GM18870 (cell line): ENCODE data around the gene STC2.

ENCODE experiments used
- ATAC-seq: cut with Tn5 transposase; IDR thresholded peaks from one replicate; pipeline ENCODE4 v1.9.1; 2021; ENCODE audit warnings: moderate library complexity; ENCODE audit not compliant: unreplicated experiment

The STC2 gene

DNA sequence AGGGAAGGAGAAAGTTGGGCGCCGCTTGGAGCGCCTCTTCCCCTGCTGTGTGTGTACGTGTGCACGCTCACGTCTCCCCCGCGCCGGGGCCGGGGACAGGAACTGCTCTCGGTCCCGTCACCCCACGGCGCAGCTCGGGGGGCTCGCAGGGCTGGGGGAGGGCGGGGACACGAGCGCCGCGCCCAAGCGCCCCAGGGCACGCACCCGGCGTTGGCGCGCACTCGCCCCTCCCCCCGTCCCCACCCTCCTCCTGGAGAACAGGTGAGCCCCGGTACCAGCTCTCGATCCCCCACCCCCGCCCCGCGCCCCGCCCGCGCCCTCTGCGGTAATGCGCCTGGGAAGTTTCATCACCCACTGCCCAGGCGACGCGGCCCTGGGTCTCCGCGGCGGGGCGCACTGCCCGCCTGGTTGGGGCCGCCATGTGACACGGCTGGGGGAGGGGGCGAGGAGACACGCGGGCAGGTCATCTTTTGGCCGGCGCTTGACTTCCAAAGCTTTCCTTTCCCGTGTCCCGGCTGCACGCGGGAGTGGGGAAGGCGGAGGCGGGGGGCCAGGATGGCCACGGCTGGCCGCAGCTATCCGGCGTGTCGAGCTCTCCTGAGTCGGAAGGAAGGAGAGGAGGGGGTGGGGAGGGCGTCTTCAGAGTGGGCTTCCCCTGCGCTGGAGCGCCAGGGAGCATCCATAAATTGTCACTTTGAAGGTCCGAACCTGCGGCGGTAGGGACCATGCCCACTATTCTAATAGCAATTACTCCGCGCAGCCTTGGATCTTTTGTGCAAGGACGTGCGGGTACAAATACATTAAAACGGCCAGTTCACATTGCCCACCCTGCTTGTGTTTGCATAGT lies 1.5 kb upstream of the STC2 start:
- no peak for ATAC-seq

DNA sequence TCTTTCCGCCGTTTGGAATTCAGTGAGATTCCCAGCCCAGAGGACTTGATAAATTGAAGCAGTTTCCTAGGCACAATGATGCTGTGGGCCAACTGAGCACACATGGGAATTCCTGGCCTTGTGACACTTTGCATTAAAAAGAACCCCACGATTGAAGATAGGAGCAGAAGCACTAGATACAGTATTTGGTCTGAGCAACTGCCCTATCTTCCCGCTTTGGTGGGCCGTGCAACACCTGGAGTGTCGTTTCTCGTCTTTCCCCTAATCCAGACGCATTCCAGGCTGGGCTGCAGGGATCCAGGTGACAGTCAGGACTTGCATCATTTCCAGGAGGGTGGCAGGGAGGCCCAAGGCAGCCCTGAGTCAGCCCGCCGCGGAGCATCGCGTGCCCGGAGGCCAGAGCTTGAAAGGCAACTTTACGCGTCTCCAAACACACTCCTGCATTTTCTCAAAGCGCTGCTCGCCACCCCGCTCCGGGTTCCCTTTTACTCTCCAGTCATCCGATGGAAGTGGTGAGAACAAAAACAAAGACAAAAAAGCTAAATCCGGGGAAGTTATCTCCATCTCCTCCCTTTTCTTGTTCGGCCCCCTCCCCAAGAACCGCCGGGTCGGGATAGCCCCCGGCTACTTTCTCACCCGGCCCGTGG lies 753 bp upstream of the STC2 start:
- ATAC-seq: no peak

DNA sequence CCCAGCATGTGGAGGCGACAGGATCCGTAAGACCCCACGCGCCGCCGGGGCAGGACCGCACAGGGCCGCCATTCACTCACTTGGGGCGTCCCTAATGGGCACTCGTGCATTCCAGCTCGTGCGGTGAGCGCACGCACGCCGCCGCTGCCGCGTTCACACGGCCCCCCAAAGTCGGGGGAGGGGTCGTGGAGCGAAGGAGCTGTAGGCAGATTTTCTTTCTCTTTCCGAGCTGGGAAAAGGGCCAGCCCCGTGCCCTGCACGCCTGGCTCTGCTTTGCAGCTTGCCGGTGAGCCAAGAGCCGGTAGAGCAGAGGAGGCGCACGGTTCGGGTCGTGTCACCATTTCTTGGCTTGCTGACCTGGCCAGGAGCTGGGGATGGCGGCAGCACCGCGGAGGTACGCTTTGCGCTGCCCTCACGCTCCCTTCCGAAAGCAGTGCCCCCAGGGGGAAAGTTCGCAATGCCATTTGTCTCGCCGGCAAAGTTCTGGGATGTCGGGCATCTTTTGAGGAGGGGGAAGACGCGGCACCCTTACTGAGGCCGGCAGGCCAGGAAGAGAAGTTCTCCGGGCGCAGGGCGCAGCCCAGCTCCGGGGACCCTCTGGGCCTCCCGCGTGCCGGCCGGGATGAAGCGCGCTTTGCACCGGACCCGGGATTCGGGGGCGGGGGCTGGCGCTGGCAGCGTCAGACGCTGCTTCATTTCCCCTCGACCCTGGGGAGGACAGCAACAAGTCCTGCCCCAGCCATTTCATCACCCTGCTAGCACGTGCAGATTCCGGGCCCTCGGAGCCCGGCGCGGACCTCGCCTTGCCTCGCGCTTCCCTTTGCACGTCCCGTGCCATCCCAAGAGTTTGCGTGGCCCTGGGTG lies 898 bp downstream of the STC2 start:
- no peak for ATAC-seq

DNA sequence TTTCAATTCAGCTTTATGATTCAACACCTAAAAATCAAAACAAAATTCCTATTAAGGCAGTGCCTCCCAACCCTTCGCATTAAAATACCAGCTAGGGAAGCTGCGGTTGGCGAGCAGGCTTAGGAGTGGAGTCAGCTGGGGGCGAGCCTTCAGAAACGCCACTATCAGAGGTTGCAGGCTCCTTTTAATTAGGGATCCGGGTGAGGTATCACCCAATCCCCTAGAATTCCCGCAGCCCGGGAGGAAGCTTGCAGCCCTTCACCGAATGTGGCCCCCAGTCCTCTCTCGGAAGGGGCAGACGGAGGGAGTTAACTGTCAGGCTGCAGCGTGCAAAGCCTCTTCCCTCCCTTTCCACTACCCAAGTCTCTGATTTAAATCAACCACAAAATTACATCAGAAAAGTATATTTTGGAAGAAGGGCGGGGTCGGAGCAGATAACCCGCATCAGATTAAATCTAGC lies 1.7 kb downstream of the STC2 start:
- no peak for ATAC-seq

DNA sequence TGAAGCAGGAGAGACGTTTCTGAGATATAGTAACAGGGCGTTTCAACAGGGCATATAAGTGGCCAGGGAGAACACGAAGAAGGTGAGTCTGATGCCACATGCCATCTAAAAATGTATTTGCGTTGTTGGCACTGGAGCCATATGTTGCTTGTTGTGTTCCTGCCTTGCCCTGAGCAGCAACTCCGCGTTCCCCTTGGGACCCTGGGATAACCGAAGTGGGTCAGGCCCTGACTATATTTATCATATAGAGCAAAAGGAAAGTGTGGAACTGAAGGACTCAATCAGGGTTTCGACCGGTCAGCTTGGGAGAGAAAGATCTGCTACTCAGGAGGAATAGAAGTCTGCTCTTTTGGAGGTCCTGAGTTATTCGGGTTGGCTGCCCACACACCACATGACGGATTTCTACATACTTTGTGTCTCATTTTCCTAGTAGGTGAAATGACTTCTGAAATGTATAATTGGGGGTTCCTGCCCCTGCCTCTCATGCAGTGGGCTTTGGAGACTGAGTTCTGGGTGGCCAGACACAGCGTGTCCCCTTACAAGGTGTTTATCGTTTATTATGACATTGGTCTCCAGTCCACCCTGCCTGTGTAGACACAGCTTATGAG lies 3.0 kb downstream of the STC2 start:
- no peak for ATAC-seq

DNA sequence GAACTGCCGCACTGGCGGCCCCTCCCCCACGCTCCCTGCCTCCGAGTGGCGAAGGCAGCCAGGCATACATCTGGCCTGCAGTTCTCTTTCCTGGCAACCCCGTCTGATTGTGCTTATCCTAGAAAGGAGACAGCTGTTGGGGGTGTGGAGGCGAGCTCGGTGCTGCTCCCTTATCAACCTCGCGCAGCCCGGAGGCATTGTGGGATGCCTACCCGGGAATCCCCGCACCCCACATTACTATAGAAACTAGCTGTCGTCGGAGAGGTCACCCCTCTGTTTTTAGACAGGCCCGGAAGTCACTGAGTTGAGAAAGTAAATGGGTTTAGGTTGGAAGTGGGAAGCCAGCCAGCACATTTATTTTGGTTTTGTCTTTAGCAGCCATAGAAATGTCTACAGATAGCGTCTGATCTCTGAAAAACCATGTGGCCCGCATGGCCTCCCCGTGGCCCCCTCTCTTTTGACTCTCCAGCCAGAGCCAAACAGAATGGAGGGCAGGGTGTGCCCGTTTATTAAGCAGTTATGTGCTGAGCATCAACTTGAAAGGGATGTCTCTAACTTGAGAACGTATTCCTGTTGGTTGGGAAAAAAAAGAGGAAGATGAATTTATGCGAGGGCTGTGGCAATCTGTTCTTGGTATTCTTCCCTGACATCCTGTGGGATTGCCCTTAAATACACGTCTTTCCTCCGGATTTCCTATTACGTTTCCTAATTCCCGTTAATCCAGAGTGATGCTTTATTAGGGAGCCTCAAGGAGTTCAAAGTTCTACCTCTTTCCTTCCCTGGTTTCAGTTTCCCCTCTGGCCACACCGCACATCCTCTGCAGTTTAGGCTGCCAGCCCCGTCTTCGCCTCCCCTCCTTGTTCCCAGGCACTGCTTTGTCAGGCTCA lies 3.9 kb downstream of the STC2 start:
- ATAC-seq: peak; percentile 53

DNA sequence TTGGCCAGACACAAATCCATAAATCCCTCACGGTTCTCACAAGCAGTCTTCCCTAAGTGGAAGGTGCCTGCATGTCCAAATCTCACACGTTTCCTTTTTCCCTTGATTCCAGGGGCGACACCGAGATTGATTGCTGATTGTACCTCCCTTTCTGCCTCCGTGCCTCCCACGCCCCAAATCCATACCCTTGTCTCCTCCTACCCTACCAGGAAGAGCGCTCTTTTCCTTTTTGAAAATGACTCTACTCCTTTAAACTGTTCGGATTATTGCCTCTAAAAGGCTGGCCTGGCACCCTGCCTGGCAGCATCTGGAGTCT lies 4.5 kb downstream of the STC2 start:
- ATAC-seq: no peak

DNA sequence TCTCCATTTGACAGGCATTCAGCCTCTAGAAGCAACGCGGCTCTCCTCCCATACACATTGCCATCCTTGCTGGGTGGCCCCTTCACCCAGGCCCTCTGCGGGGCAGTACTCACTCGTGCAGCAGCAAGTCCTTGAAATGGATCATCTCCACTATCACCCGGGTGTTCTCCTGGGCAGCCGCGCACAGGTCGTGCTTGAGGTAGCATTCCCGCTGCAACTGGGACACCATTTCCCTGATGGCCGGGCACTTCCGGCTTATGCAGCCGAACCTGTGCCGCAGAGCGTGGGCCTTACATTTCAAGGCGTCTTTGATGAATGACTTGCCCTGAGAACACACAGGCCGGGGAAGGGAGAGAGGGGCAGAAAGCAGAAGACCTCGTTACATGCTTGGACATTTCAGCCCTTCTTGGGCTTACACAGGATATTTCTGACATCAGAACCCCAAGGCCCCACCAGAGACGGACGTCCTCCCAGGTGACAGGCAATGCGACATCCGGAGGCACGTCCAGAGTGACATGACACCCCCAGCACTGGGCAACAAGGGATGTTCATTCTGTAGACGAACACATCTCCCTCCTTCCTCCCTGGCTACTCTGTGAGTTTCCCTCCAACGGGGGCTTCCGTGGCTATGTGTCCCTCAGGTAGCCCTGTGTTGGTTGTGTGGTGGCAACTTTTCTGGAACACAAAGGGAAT lies 5.0 kb downstream of the STC2 start:
- ATAC-seq: no peak

DNA sequence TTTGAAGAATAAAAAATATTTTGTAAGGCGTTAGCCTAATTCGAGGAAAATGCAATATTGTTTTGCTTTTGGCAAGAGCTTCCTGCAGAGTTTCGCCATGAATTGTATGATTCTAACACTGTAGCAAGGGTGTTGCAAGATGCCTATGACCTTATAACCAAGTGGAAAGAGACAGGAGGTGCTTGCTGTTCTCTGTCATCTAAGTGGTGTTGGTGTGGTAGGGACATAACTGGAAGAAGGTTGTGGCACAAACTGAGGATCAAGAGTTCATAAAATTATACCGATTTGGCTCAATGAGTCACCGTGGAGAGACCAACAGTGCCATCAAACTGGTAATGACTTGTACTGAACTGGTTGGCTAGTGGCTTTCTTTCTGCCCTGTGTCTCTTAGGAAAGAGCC lies 6.3 kb downstream of the STC2 start:
- no peak for ATAC-seq

DNA sequence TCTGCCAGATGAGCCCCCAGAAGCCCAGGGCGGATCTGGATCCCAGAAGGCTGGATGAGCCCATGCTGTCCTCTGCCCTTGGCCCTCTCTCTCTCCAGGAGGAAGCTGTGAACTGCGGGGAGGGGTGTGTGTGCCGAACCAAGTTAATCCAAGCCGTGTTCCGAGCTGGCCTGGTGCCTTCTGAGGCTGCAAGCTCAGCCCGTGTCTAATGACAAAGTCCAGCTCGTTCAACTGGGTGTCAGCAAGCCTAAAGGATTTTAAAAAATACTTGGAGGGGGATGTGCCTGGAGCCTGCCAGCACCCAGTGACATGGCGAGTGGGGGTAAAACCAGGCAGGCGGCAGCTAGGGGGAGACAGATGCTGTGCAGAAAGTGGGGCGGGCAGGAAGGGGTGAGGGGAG lies 8.0 kb downstream of the STC2 start:
- ATAC-seq: no peak

DNA sequence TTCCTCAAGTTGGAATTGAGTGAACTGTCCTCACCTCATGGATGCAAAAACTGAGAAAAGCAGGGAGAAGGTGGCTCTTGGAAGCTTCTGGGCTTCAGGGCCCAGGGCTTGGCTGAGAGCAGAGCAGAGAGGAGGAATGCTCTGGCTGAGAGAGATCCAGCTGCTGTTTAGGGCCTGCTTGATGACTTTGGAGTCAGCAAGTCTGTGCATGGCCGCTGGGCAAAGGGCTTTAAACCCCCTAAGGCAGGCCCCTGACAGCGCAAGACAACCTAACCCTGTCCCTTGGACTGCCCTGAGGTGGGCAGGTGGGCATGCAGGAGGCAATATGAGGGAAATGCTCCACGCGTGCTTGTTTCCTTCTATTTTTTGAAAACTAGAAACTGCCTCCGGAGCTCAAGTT lies 8.6 kb downstream of the STC2 start:
- no peak for ATAC-seq

DNA sequence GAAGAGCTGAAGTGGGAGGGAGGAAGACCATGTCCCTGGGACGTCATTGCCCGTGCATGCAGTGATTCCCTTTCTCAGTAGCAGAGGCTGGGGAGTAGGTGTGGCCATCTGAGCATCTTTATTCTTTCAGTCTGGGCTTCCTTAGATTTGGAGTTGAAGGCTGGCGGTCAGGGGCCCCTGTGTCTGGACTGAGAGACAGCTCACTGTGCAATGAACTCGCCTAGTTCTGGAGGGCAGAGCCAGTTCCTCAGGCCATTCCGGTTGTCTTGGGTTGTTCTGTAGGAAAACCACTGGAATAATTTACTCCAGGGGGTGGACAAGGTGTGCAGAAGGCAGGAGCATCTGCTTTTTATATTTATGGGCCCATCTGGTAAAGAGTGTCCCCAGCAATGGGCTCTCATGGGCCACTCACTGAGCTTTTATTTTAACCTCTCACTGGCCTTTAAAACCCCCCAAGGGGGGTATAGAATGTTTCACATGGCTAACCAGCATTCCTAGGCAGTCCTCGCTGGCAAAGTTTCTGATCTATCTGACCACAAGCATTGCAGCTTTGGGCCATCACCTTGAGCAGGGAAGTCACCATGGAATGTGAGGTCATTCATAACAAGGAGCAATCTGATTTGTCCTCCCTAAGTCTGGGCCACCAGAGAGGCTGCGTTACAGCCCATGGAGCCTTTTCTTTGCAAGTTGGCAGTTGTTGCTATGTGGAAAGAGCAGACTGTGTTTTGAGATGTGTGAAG lies 9.2 kb downstream of the STC2 start:
- no peak for ATAC-seq

DNA sequence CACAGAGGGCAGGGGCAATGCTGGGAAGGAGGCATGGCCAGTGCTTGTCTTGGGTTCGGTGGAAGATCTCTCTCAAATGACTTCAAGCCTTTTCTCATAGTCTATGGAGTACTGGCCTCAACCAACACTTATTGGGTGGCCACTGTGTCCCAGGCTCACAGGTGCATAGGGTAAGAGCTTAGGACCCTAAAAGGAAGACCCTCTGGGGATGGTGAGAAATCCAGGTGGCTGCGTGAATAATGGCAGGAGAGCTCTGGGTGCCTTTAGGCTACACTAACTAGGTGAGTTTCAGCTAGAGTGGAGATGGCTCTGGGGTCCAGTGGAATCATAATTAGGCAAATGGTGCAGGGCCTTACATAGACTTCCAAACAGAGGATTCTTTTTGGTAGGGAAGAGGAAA lies 9.9 kb downstream of the STC2 start:
- no peak for ATAC-seq

DNA sequence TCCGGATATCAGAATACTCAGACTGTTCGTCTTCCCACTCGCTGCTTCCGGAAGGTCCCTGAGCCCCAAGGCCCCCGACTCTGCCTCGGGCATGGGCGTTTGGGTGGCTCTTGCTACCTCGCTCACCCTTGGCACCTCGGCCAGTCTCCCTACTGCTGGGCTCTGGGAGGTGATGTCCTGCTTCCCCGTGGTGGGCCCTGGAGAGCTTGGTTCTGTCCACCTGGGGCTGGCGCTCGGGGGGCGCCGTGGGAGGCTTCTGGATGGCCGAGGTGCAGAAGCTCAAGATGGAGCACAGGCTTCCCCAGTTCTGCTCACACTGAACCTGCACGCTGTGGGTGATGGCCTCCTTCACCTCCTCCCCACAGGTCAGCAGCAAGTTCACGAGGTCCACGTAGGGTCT lies 10.4 kb downstream of the STC2 start:
- ATAC-seq: no peak

DNA sequence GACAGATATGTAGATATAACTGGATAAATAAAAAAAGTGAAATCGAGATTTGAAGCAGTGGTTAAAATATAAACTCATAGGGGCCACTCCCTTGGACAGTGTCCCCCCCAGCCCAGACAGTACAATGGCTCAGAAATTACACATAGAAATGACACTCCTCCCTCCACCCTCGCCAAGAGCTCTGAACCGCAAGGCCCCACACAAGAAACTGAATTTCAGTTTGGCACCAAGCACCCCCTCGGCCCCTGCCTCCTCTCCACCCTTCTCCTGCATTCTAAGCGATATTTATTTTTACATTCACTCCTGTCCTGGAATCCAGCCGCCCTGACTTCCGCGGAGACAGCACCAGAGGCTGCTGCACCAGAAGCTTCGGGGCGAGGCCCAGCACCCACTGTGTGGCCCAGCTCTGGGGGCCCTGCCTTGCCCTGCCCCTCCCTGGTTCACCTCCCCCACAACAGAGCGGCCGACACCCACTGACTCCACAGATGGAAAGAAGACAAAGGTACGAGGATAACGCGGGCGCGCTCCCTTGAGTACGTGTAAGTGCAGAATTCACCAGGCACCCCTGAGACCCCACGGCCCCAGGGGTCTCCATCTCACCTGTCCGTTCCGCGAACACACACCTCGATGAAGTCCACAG lies 11.0 kb downstream of the STC2 start:
- no peak for ATAC-seq

DNA sequence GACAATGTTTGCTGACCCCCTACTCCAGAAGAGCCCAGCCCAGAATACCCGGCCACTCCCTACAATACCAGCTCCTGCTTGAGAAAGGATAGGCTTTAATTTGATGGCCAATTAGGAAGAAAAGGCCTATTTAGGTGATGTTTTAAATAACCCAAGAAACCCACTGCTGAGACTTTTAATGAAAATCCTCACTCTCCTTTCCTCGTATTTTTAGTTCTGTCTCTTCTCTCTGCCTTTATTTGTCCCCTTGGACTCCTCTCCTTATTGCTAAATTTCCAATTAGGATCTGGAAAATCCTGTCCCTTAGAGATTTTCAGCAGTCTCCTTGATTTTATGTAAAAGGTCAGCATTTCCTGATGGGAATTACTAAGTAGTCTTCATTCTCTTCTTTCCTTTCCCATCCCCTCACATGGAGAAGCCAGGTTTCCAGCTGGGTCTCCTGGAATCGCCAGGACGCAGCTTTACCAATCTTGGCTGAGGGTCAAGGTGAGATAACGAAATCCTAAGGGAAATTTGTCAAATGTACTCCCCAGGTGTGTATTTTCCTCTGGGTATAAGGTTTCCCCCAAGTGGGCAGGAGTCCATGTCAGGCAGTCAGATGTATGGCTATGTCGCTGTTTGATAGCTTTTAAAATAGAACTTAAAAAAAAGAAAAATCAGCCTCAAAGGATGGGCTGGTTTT lies 11.7 kb downstream of the STC2 start:
- ATAC-seq: no peak

DNA sequence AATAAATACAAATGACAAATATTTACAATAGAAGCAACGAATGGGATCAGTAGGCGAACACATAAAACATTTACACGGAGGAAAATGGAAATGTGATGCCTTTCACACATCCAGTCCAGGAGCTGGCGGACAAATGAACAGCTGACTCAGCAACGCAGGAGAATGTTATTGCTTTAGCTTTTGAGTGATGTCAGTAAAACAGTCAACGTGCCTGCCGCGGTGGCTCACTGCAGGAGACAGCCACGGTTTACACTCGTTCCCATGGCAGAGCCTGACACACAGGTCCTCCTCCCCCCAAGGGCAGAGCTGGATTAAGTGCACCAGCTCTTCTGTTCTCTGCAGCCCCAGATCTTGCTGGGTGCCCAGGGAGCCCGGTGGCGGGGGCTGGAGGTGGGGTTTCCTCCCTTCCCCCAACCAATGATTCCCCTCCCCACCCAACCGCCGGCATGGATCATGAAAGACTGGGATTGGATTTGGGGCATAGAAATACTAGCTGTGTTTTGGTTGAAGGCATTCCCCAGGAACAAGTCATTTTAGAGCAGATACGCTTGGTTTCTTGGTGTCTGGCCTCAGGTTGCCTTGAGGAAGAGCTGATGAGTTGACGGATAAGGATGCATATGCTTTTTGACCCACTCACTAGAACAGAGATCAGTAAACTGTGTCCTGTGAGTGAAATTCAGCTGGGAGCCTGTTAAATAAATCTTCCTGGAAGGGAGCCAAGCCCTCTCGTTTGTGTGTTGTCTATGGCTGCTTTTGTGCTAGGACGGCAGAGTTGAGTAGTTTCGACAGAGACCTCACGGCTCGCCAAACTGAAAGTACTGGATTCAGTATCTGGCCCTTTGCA lies 12.5 kb downstream of the STC2 start:
- ATAC-seq: no peak
